ENCODE data around the gene HEMGN.

Gene HEMGN

DNA sequence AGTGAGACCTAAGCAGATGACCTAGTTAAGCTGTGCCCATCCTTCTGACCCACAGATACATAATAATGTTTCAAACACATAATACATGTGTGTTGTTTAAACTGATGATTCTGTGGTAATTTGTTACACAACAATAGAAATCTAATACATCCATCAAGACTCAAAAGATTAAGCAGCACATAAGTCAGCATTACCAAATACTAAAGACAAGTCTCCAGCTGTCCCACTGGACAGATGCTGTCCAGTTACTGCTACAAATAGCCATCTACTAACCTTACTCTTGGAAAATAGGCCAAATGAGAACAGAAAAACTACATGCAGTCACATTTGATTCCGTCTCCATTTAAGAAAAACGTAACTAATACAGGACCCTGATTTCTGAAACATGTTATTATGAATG is 26.4 kb downstream of the HEMGN start:
- no peak overlapping the region for H3K27ac ChIP-seq (ENCODE audit: low read depth, low read length)
- TF ChIP-seq EZH2phosphoT487 (conservative IDR thresholded peaks at IDR 0.05; ENCODE audit: low read length) = no peak
- TF ChIP-seq, protein P1, sequence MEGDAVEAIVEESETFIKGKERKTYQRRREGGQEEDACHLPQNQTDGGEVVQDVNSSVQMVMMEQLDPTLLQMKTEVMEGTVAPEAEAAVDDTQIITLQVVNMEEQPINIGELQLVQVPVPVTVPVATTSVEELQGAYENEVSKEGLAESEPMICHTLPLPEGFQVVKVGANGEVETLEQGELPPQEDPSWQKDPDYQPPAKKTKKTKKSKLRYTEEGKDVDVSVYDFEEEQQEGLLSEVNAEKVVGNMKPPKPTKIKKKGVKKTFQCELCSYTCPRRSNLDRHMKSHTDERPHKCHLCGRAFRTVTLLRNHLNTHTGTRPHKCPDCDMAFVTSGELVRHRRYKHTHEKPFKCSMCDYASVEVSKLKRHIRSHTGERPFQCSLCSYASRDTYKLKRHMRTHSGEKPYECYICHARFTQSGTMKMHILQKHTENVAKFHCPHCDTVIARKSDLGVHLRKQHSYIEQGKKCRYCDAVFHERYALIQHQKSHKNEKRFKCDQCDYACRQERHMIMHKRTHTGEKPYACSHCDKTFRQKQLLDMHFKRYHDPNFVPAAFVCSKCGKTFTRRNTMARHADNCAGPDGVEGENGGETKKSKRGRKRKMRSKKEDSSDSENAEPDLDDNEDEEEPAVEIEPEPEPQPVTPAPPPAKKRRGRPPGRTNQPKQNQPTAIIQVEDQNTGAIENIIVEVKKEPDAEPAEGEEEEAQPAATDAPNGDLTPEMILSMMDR (IDR thresholded peaks at IDR 0.05; ENCODE audit: insufficient read depth, low read length, poor library complexity, severe bottlenecking) = no peak
- no peak overlapping the region for H3K4me2 ChIP-seq (ENCODE audit: low read depth, low read length, poor library complexity, severe bottlenecking)
- no peaks in the 10 kb centered on the region for H3K27me3 ChIP-seq (ENCODE audit: low read length)
- no peaks in the 10 kb centered on the region for H4K20me1 ChIP-seq (ENCODE audit: low read depth, low read length)
- H3K4me3 ChIP-seq (ENCODE audit: insufficient read depth, low read length, poor library complexity, severe bottlenecking) = no peak overlapping the region
- peaks cover 19% of the 10 kb centered on the region; the same call in 1 of the 2 replicates for H3K36me3 ChIP-seq (ENCODE audit: low read length)
- no peak overlapping the region for H3K9ac ChIP-seq (ENCODE audit: low read length)
- peaks cover 14% of the 10 kb centered on the region for H3K79me2 ChIP-seq (ENCODE audit: insufficient read depth, low read length)
- no peak overlapping the region for H2AFZ ChIP-seq (ENCODE audit: low read depth, low read length, severe bottlenecking)
- H3K9me2 ChIP-seq (replicated peaks; ENCODE audit: insufficient read depth, low read length) = no peaks in the 10 kb centered on the region
- H3K9me3 ChIP-seq (ENCODE audit: insufficient read depth, low read length) = no peaks in the 10 kb centered on the region
- H3F3A ChIP-seq (ENCODE audit: insufficient read depth) = 0 out of 2 replicates have a peak, but pooled peaks cover 5% of the 10 kb centered on the region

DNA sequence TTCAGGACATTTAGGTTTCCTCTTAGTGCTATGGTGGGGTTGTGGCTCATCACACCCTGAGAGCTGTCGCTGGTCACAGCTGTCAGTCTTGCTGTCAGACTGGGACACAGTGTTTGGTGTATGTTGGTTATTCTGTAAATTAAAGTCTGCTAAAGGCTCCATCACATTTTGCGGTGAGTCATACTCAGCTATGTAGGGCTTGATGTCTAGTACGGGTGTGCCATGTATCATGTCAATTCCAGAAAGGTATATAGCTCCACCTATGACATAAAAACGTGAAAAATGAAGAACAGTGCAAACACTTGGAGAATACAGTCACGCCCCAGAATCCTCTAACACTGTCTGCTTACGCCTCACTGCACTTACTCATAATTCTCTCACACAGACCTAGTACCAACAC is 27.6 kb downstream of the HEMGN start:
- TF ChIP-seq EZH2phosphoT487 (conservative IDR thresholded peaks at IDR 0.05; ENCODE audit: low read length) = no peak
- TF ChIP-seq, protein P1 (IDR thresholded peaks at IDR 0.05; ENCODE audit: insufficient read depth, low read length, poor library complexity, severe bottlenecking) = no peak
- Histone ChIP-seq H2AFZ (ENCODE audit: low read depth, low read length, severe bottlenecking) (no peak overlapping the region), H3K27me3 (ENCODE audit: low read length) (no peaks in the 10 kb centered on the region), H3K4me3 (ENCODE audit: insufficient read depth, low read length, poor library complexity, severe bottlenecking) (no peak overlapping the region), H3K9me2 (replicated peaks; ENCODE audit: insufficient read depth, low read length) (no peaks in the 10 kb centered on the region), H3K4me2 (ENCODE audit: low read depth, low read length, poor library complexity, severe bottlenecking) (no peak overlapping the region), H3F3A (ENCODE audit: insufficient read depth) (0 out of 2 replicates have a peak, but pooled peaks cover 5% of the 10 kb centered on the region), H3K9ac (ENCODE audit: low read length) (no peak overlapping the region), H3K9me3 (ENCODE audit: insufficient read depth, low read length) (no peaks in the 10 kb centered on the region), H3K27ac (ENCODE audit: low read depth, low read length) (no peak overlapping the region), H4K20me1 (ENCODE audit: low read depth, low read length) (no peaks in the 10 kb centered on the region), H3K36me3 (ENCODE audit: low read length) (peaks cover 19% of the 10 kb centered on the region; the same call in 1 of the 2 replicates), H3K79me2 (ENCODE audit: insufficient read depth, low read length) (peaks cover 26% of the 10 kb centered on the region)

DNA sequence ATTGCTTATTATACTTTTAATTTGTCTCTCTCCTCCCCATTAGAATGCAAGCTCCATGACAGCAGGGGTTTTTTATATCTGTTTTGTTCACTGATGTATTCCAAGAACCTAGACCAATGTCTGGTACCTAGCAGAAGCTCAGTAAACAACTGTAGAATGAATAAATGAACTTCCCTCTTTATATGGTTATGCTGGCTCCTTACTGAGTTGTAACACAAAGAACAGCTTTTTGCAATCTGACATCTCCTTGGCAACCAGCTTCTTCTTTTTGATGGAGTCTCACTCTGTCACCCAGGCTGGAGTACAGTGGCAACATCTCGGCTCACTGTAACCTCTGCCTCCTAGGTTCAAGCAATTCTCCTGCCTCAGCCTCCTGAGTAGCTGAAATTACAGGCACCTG is 29.3 kb downstream of the HEMGN start:
- Histone ChIP-seq H4K20me1 (ENCODE audit: low read depth, low read length) (no peaks in the 10 kb centered on the region), H3K27ac (ENCODE audit: low read depth, low read length) (no peak overlapping the region), H3K9ac (ENCODE audit: low read length) (no peak overlapping the region), H3K36me3 (ENCODE audit: low read length) (peaks cover 5% of the 10 kb centered on the region; the same call in 1 of the 2 replicates), H3K9me3 (ENCODE audit: insufficient read depth, low read length) (no peaks in the 10 kb centered on the region), H3K79me2 (ENCODE audit: insufficient read depth, low read length) (peaks cover 28% of the 10 kb centered on the region), H3K9me2 (replicated peaks; ENCODE audit: insufficient read depth, low read length) (no peaks in the 10 kb centered on the region), H3K4me3 (ENCODE audit: insufficient read depth, low read length, poor library complexity, severe bottlenecking) (no peak overlapping the region), H3K27me3 (ENCODE audit: low read length) (no peaks in the 10 kb centered on the region), H3K4me2 (ENCODE audit: low read depth, low read length, poor library complexity, severe bottlenecking) (no peak overlapping the region), H2AFZ (ENCODE audit: low read depth, low read length, severe bottlenecking) (no peak overlapping the region), H3F3A (ENCODE audit: insufficient read depth) (no peaks in the 10 kb centered on the region)
- TF ChIP-seq EZH2phosphoT487 (conservative IDR thresholded peaks at IDR 0.05; ENCODE audit: low read length) = no peak
- TF ChIP-seq, protein P1 (IDR thresholded peaks at IDR 0.05; ENCODE audit: insufficient read depth, low read length, poor library complexity, severe bottlenecking) = no peak

All from SU-DHL-6 (cell line).